ENCODE data around the gene PTPRZ1. TPM values are rescaled to one million over a fixed set of nuclear protein-coding genes. Genes with fewer than 3 reads are reported as not detected.

Gene PTPRZ1
- total RNA-seq, 4 donors from 2014 or later, result 3.5 to 26.4 (median 11.0) TPM

DNA sequence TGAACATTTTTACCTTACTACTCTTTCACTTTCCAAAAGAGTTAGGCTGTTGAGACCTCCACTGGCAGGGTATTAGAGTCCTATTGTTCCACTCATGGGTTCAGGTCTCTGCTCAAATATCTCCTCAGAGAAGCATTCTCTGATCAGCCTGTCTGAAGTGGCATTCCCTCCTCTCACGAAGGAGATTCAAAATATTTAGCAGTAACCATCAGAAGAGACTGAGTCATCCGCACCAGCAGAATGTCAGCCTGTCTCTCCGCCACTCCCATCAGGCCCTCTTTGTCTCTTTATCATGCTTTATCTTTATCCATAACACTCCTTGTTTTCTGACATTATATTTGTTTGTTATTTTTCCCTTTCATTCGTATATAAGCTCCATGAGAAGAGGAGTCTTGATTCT, 192.0 kb downstream of the PTPRZ1 start:
- H3K9me3 ChIP-seq, result no peaks in the 10 kb centered on the region
- peaks cover 0 to 5% (median 0%) of the 10 kb centered on the region in 3 donors for H3K36me3 ChIP-seq
- no peaks in the 10 kb centered on the region for H3K27me3 ChIP-seq
- no peak for TF ChIP-seq EP300 (IDR thresholded peaks at IDR 0.05)
- TF ChIP-seq POLR2A (IDR thresholded peaks at IDR 0.05), result no peak
- TF ChIP-seq, protein P1, sequence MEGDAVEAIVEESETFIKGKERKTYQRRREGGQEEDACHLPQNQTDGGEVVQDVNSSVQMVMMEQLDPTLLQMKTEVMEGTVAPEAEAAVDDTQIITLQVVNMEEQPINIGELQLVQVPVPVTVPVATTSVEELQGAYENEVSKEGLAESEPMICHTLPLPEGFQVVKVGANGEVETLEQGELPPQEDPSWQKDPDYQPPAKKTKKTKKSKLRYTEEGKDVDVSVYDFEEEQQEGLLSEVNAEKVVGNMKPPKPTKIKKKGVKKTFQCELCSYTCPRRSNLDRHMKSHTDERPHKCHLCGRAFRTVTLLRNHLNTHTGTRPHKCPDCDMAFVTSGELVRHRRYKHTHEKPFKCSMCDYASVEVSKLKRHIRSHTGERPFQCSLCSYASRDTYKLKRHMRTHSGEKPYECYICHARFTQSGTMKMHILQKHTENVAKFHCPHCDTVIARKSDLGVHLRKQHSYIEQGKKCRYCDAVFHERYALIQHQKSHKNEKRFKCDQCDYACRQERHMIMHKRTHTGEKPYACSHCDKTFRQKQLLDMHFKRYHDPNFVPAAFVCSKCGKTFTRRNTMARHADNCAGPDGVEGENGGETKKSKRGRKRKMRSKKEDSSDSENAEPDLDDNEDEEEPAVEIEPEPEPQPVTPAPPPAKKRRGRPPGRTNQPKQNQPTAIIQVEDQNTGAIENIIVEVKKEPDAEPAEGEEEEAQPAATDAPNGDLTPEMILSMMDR (IDR thresholded peaks at IDR 0.05), result no peak
- no peaks in the 10 kb centered on the region for H3K4me1 ChIP-seq
- no peak for DNase-seq (ENCODE audit: low spot score in 2 of 2)
- no peak overlapping the region for H3K4me3 ChIP-seq
- 72 to 81% methylated on average over 4 of the region's 4 CpGs for WGBS, 2 donors
- H3K27ac ChIP-seq, result no peak overlapping the region

DNA sequence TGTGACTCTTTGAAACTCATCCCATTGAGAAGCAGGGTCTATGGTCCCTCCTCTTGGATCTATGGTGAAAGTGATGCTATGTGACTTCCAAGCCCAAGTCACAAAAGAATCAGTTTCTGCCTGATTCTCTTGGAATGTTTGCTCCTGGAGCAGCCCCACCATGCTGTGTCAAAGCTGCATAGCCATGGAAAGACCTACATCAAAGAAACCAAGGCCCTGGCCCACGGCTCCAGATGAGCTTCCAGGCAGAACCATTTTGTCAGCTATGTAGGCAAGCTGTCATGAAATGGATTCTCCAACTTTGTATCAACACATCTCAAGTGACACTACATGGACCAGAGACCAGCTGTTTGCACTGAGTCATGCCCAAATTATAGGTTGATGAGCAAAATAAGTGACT, 194.1 kb downstream of the PTPRZ1 start:
- Histone ChIP-seq H3K9me3 (no peaks in the 10 kb centered on the region), H3K36me3 (no peaks in the 10 kb centered on the region), H3K4me3 (no peak overlapping the region), H3K27me3 (no peaks in the 10 kb centered on the region), H3K4me1 (no peaks in the 10 kb centered on the region), H3K27ac (no peak overlapping the region)
- 67 to 82% methylated on average over 1 of the region's 1 CpG for WGBS, 2 donors
- no peak for TF ChIP-seq POLR2A (IDR thresholded peaks at IDR 0.05)
- TF ChIP-seq, protein P1 (IDR thresholded peaks at IDR 0.05), result no peak
- TF ChIP-seq EP300 (IDR thresholded peaks at IDR 0.05), result no peak
- DNase-seq (ENCODE audit: low spot score in 2 of 2), result no peak

DNA sequence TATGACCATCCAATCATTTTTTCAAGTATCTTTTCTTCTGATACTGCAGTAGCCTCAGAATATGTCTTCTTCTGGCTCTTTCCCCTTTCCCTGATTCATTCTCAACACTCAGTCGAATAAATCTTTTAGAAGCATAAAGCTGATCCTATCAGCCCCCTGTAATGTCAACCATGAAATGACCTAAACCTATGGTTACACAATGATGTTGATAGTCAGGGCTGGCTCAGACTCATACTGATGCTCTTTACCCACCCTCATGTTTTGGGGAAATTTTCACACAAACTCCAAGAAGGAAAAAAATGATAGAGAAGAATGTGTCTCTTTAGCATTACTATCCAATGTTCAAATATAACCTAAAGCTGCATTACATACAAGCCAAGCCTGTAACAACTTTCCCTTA, 195.1 kb downstream of the PTPRZ1 start:
- Histone ChIP-seq H3K9me3 (no peaks in the 10 kb centered on the region), H3K27me3 (no peaks in the 10 kb centered on the region), H3K4me1 (no peaks in the 10 kb centered on the region), H3K4me3 (no peak overlapping the region), H3K27ac (no peak overlapping the region), H3K36me3 (peaks cover 0 to 4% (median 0%) of the 10 kb centered on the region in 3 donors)
- no peak for DNase-seq (ENCODE audit: low spot score in 2 of 2)
- 82 to 96% methylated on average over 1 of the region's 1 CpG for WGBS, 2 donors
- TF ChIP-seq, protein P1 (IDR thresholded peaks at IDR 0.05), result no peak
- TF ChIP-seq EP300 (IDR thresholded peaks at IDR 0.05) (no peak), POLR2A (IDR thresholded peaks at IDR 0.05) (no peak)

DNA sequence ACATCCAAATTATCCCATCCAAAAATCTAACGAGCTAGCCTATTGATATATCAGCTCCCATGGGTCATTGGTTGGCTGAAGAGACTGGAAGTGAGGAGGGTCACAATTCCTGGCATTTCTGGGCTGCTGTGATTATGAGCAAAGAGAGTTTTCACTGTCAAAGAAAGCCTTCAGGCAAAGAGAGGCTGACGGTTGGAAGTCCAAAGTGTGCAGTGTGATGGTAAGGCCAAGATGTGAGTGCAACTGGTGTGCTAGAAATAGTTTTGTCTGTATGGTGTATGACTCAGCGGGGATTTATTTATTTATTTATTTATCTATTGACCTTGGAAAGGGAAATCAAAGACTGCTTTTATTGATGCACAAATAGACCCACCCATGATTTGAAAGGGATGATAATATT, 196.0 kb downstream of the PTPRZ1 start:
- Histone ChIP-seq H3K4me1 (no peaks in the 10 kb centered on the region), H3K27ac (no peak overlapping the region), H3K4me3 (no peak overlapping the region), H3K9me3 (no peaks in the 10 kb centered on the region), H3K36me3 (peaks cover 0 to 12% (median 0%) of the 10 kb centered on the region in 3 donors), H3K27me3 (no peaks in the 10 kb centered on the region)
- DNase-seq (ENCODE audit: low spot score in 2 of 2), result no peak
- WGBS, 2 donors, result 31 to 45% methylated on average over 3 of the region's 3 CpGs
- TF ChIP-seq, protein P1 (IDR thresholded peaks at IDR 0.05), result no peak
- TF ChIP-seq POLR2A (IDR thresholded peaks at IDR 0.05) (no peak), EP300 (IDR thresholded peaks at IDR 0.05) (no peak)

DNA sequence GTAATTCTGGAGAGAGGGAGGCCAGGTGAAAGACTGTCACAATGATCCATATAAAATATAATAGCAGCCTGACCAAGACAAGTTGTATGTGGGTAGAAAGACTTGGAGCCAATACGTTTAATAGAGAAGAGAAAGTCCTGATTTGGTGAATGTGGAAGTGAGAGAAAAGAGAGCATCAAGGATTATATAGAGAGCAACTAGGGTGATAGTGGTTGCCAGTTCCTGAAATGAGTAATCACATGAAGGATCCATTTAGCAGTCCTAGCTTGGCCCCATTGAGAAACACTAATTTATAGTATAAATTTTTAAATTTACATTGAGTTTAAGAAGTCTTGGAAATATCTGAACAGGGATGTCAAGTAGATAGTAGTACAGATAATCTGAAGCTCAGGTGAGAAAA, 197.1 kb downstream of the PTPRZ1 start:
- peaks cover 0 to 23% (median 0%) of the 10 kb centered on the region in 3 donors for H3K36me3 ChIP-seq
- no peak overlapping the region for H3K27ac ChIP-seq
- H3K9me3 ChIP-seq, result no peaks in the 10 kb centered on the region
- no peaks in the 10 kb centered on the region for H3K4me1 ChIP-seq
- no peak overlapping the region for H3K4me3 ChIP-seq
- 57 to 58% methylated on average over 1 of the region's 1 CpG for WGBS, 2 donors
- no peak for DNase-seq (ENCODE audit: low spot score in 2 of 2)
- no peaks in the 10 kb centered on the region for H3K27me3 ChIP-seq
- no peak for TF ChIP-seq EP300 (IDR thresholded peaks at IDR 0.05)
- TF ChIP-seq, protein P1 (IDR thresholded peaks at IDR 0.05), result no peak
- TF ChIP-seq POLR2A (IDR thresholded peaks at IDR 0.05), result no peak
